Measurements from ENCODE around the gene NDRG2.
A peak's percentile ranks its signal among the peaks of the same experiment; 100 is the strongest.

The NDRG2 gene

GRCh38 chr14:21070083-21070609 is 45.3 kb upstream of the NDRG2 start, which contains the start of gene ARHGEF40:
Gene ARHGEF40 (plus strand): TSS chr14:21070304. CDS start chr14:21070397, 93 bp downstream.
- Histone ChIP-seq H3K27me3 (ENCODE audit: low read length) (no peaks in the 10 kb centered on the region), H3K79me2 (ENCODE audit: insufficient read depth, low read length) (no peaks in the 10 kb centered on the region), H3K4me2 (ENCODE audit: low read depth, low read length, poor library complexity, severe bottlenecking) (peak within 1 kb of the TSS; percentile 61), H3K36me3 (ENCODE audit: low read length) (no peaks in the 10 kb centered on the region), H3F3A (ENCODE audit: insufficient read depth) (no peaks in the 10 kb centered on the region), H3K9me2 (replicated peaks; ENCODE audit: insufficient read depth, low read length) (no peaks in the 10 kb centered on the region), H3K9me3 (ENCODE audit: insufficient read depth, low read length) (no peaks in the 10 kb centered on the region), H2AFZ (ENCODE audit: low read depth, low read length, severe bottlenecking) (no peak within 1 kb of the TSS), H4K20me1 (ENCODE audit: low read depth, low read length) (no peaks in the 10 kb centered on the region), H3K4me3 (ENCODE audit: insufficient read depth, low read length, poor library complexity, severe bottlenecking) (peak within 1 kb of the TSS; percentile 39), H3K27ac (ENCODE audit: low read depth, low read length) (no peak within 1 kb of the TSS), H3K9ac (ENCODE audit: low read length) (peak within 1 kb of the TSS; percentile 33; the same call in 1 of the 2 replicates)
- TF ChIP-seq, protein P1, sequence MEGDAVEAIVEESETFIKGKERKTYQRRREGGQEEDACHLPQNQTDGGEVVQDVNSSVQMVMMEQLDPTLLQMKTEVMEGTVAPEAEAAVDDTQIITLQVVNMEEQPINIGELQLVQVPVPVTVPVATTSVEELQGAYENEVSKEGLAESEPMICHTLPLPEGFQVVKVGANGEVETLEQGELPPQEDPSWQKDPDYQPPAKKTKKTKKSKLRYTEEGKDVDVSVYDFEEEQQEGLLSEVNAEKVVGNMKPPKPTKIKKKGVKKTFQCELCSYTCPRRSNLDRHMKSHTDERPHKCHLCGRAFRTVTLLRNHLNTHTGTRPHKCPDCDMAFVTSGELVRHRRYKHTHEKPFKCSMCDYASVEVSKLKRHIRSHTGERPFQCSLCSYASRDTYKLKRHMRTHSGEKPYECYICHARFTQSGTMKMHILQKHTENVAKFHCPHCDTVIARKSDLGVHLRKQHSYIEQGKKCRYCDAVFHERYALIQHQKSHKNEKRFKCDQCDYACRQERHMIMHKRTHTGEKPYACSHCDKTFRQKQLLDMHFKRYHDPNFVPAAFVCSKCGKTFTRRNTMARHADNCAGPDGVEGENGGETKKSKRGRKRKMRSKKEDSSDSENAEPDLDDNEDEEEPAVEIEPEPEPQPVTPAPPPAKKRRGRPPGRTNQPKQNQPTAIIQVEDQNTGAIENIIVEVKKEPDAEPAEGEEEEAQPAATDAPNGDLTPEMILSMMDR (IDR thresholded peaks at IDR 0.05; ENCODE audit: insufficient read depth, low read length, poor library complexity, severe bottlenecking): no peak
- TF ChIP-seq EZH2phosphoT487 (conservative IDR thresholded peaks at IDR 0.05; ENCODE audit: low read length): no peak

- Histone ChIP-seq H3K36me3 (ENCODE audit: low read length) (no peaks in the 10 kb centered on the region), H3K79me2 (ENCODE audit: insufficient read depth, low read length) (no peaks in the 10 kb centered on the region), H3F3A (ENCODE audit: insufficient read depth) (no peaks in the 10 kb centered on the region), H2AFZ (ENCODE audit: low read depth, low read length, severe bottlenecking) (no peak overlapping the region), H3K4me3 (ENCODE audit: insufficient read depth, low read length, poor library complexity, severe bottlenecking) (no peak overlapping the region), H4K20me1 (ENCODE audit: low read depth, low read length) (no peaks in the 10 kb centered on the region), H3K9me2 (replicated peaks; ENCODE audit: insufficient read depth, low read length) (no peaks in the 10 kb centered on the region), H3K9ac (ENCODE audit: low read length) (no peak overlapping the region), H3K27me3 (ENCODE audit: low read length) (no peaks in the 10 kb centered on the region), H3K27ac (ENCODE audit: low read depth, low read length) (no peak overlapping the region), H3K9me3 (ENCODE audit: insufficient read depth, low read length) (no peaks in the 10 kb centered on the region), H3K4me2 (ENCODE audit: low read depth, low read length, poor library complexity, severe bottlenecking) (no peak overlapping the region)
- no peak for TF ChIP-seq EZH2phosphoT487 (conservative IDR thresholded peaks at IDR 0.05; ENCODE audit: low read length)
- TF ChIP-seq, protein P1 (IDR thresholded peaks at IDR 0.05; ENCODE audit: insufficient read depth, low read length, poor library complexity, severe bottlenecking): no peak
Measured at GRCh38 chr14:21069388-21070082, 44.7 kb upstream of the NDRG2 start.

DNA sequence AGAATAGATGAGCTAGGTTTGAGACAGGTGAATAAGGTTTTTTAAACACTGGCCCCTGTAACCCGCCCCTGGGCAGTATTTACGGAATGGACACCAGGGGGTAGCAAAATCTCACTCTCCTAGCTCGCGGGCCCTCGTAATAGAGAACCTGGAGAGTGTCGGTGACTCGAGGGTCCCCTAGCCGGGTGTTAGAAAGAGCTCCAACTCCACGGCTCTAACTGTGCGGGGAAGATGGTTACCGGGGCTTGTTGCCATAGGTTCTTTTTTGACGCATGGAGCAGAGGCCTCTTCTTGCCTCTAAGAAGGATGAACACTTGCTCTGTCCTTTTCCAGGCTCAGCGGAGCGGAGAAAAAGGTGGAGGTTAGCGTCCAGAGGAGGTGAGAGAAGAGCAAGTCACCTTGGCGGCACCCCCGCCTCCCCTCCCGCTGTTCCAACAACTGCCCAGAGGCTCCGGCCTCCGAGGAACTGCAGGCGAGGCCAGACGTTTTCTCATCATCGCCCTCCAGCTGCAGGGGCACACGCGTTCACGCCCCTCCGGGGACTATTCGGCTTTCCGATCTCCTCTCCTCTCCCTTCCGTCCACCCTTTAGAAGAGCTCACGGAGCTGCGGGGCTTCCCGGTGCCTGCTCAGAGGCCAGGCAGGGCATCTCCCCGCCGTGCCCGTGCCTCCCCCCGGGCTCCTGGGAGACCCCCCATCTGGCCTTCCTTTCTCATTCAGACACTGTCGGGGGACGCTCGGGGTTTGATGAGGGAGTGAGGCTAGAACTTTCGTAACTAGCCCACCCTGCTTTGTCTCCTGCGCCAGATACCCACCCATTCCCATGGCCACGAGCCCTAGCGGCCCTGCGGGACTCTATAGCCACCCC is 43.9 kb upstream of the NDRG2 start:
- Histone ChIP-seq H3K9me3 (ENCODE audit: insufficient read depth, low read length) (no peaks in the 10 kb centered on the region), H4K20me1 (ENCODE audit: low read depth, low read length) (no peaks in the 10 kb centered on the region), H3K27ac (ENCODE audit: low read depth, low read length) (no peak overlapping the region), H3K4me2 (ENCODE audit: low read depth, low read length, poor library complexity, severe bottlenecking) (no peak overlapping the region), H3K36me3 (ENCODE audit: low read length) (no peaks in the 10 kb centered on the region), H3K27me3 (ENCODE audit: low read length) (no peaks in the 10 kb centered on the region), H3F3A (ENCODE audit: insufficient read depth) (no peaks in the 10 kb centered on the region), H3K4me3 (ENCODE audit: insufficient read depth, low read length, poor library complexity, severe bottlenecking) (no peak overlapping the region), H2AFZ (ENCODE audit: low read depth, low read length, severe bottlenecking) (no peak overlapping the region), H3K9ac (ENCODE audit: low read length) (no peak overlapping the region), H3K79me2 (ENCODE audit: insufficient read depth, low read length) (no peaks in the 10 kb centered on the region), H3K9me2 (replicated peaks; ENCODE audit: insufficient read depth, low read length) (no peaks in the 10 kb centered on the region)
- no peak for TF ChIP-seq EZH2phosphoT487 (conservative IDR thresholded peaks at IDR 0.05; ENCODE audit: low read length)
- TF ChIP-seq, protein P1 (IDR thresholded peaks at IDR 0.05; ENCODE audit: insufficient read depth, low read length, poor library complexity, severe bottlenecking): peak; percentile 39
